Stimulated activated CD8-positive, alpha-beta memory T cell treated with anti-CD3 and anti-CD28 coated beads, Interleukin-15, amount 100 ng/mL, for 4 hours (primary cell): Measurements from ENCODE around the gene BID.
"Not testable (repeated sequence)": the region's sequence is repeated elsewhere in the genome, so short reads cannot be mapped to it uniquely, and the experiment has no call there.

Experiments
- DNase-seq, 2 donors: peaks; one replicate each; pipeline ENCODE4 v3.0.0-alpha.2; 2020; ENCODE audit warnings: low read depth in 2 of 2

BID gene

GRCh38 chr22:17703811-17704210 lies 70.5 kb downstream of the BID start:
- DNase-seq, result no peak

DNA sequence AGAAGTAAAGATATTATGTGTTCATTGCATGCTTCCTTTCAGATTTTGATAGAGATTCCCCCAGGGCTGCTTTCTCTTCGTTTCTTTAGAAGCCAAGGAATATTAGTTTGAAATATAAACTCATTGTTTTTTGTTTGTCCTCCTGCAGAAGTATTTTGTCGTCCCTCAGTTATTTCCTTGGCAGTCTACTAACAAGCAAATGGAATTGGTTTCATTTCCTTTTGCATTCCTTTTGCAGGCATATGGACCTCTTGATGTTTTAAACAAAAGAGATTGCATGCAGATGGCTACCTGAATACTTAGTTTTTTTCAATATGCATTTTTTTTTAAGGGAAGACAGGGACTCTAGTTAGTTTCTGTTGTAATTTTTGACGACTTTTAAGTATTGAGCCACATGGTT lies 73.5 kb downstream of the BID start:
- DNase-seq, result no peak

- DNase-seq, result no peak
Measured at GRCh38 chr22:17699696-17700340, 74.5 kb downstream of the BID start.

DNA sequence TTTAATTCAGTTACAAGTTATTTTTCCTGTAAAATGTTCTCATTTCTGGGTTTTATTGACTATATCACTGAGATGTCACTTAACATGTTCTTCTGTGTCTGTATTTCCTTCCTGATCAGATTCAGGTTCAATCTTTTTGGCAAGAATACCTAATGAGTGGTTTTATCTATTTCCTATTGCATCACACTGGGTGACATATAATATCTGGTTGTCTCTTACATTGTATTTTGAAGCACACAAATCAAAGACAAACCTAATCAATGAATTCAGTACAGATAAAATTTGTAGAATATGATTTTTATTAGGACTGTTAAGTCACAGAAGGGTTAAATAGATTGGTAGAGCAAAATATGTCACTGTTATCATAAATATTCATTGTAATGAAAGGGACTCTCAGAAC lies 75.3 kb downstream of the BID start:
- DNase-seq, result no peak

GRCh38 chr22:17698276-17698675 lies 76.0 kb downstream of the BID start:
- not testable (repeated sequence) for DNase-seq

DNA sequence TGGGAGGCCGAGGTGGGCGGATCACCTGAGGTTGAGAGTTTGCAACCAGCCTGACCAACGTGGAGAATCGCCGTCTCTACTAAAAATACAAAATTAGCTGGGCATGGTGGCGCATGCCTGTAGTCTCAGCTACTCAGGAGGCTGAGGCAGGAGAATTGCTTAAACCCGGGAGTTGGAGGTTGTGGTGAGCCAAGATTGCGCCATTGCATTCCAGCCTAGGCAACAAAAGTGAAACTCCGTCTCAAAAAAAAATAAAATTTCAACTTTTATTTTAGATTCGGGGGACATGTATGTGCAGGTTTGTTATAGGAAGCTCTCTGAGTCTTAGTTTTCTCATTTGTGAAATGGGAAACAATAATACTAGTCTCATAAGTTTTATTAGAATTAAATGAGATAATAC lies 77.1 kb downstream of the BID start:
- not testable (repeated sequence) for DNase-seq

DNA sequence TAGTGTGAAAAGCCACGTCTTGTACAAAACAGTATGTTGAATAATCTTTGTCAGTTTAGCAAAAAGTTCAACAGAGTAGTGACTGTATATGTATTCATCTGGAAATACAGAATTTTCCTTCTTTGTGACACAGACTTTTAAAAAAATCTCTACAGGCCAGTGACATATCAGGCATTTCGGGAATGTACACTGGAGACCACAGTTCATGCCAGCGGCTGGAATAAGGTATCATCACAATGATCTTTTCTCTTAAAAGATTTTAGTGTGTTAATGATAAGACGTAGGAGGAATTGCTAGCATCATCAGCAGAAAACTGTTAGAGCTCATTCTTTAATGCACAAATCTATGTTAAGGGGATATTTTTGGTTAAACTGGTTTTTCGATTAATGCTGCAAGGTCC lies 78.3 kb downstream of the BID start:
- DNase-seq, result no peak

DNA sequence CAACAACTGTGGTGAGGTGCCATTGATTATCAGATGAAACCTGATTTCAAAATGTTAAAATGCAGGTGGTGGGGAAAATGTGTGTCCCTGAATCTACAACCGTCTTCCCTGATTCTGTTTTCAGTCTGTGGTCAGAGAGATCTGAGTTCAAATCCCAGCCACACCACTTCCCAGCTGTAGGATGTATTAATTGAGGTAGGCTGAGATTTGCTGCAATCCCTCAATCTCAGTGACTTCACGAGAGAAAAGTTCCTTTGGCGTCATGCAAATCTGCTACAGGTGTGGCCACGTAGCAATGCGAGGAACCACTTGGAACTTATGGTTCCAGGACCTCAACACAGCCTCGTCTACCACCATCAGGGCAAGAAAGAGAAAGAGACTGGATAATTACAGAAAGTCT lies 79.5 kb downstream of the BID start:
- no peak for DNase-seq

- DNase-seq, result no peak
Measured at GRCh38 chr22:17694193-17694592, 80.1 kb downstream of the BID start.

DNA sequence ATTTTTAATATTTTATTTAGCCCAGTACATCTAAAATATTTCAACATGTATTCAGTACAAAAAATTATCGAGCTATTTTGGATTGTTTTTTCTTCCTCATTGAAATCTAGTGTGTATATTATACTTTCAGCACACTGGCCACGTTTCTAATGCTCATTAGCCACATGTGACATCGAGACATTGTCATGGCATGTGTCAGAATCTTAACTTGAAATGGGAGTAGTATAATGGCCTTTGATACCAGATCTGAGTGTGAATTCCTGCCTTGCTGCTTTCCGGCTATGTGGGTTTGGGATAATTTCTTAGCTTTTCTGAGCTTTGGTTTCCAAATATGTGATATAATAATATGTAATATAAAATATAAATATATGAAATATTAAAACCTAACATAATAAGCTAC lies 81.4 kb downstream of the BID start:
- DNase-seq, result no peak

GRCh38 chr22:17684245-17684644 lies 90.0 kb downstream of the BID start:
- no peak for DNase-seq
